HepG2 (cell line): ENCODE results near the gene PSMA2.

ENCODE experiments used
- ATF1 ChIP-seq: IDR thresholded peaks from 2 replicates; pipeline ENCODE4 v1.6.1; 2016; ENCODE audit warnings: mild to moderate bottlenecking, control low read depth
- HMG20A ChIP-seq: IDR thresholded peaks from 2 replicates; pipeline ENCODE4 v1.6.1; 2016; ENCODE audit warnings: borderline replicate concordance
- RAD51 ChIP-seq: fragments of 450-650 bp; IDR thresholded peaks from 2 replicates; pipeline ENCODE4 v1.6.1; 2016; ENCODE audit warnings: borderline replicate concordance
- SIN3A ChIP-seq: IDR thresholded peaks from 2 replicates; pipeline ENCODE4 v1.6.1; 2011; ENCODE audit warnings: low read depth, mild to moderate bottlenecking, control low read depth, low read length, borderline replicate concordance
- TFAP4 ChIP-seq: sonication (generic); IDR thresholded peaks from 2 replicates; pipeline ENCODE4 v1.6.1; 2016; ENCODE audit warnings: low read depth, borderline replicate concordance
- ZNF720 ChIP-seq: sonication (generic); formaldehyde crosslinking; IDR thresholded peaks from 2 replicates; pipeline ENCODE4 v1.4.0; 2020; ENCODE audit warnings: missing genetic modification reagents

- TF ChIP-seq SIN3A (no peak), ZNF720 (no peak), RAD51 (no peak), ATF1 (CRISPR knock-in tag) (no peak), HMG20A (no peak), TFAP4 (no peak)
Observed at GRCh38 chr7:42960762-42961161, 28.8 kb upstream of the PSMA2 start.
